Neural crest cell (in vitro differentiated cells): ENCODE data around the gene CLPTM1L. TPM values are rescaled to one million over a fixed set of nuclear protein-coding genes. Genes with fewer than 3 reads are reported as not detected.

Experiments
- DNase-seq: peaks from one replicate; pipeline ENCODE4 v3.0.0; 2021; ENCODE audit warnings: low read depth, mixed read lengths, low spot score
- H3K27ac Mint-ChIP-seq: one replicate; pipeline ENCODE4 v1.8.0; 2021; ENCODE audit warnings: mild to moderate bottlenecking, mixed read lengths; ENCODE audit not compliant: unreplicated experiment
- H3K27me3 Mint-ChIP-seq: 2 replicates; pipeline ENCODE4 v1.8.0; 2021; ENCODE audit warnings: low read depth, mild to moderate bottlenecking, mixed read lengths
- H3K36me3 Mint-ChIP-seq: 2 replicates; pipeline ENCODE4 v1.8.0; 2021; ENCODE audit warnings: low read depth, mild to moderate bottlenecking, mixed read lengths
- H3K4me1 Mint-ChIP-seq: 2 replicates; pipeline ENCODE4 v1.8.0; 2021; ENCODE audit warnings: mixed read lengths
- H3K4me3 Mint-ChIP-seq: one replicate; pipeline ENCODE4 v1.8.0; 2021; ENCODE audit warnings: mild to moderate bottlenecking, mixed read lengths
- H3K9me3 Mint-ChIP-seq: 2 replicates; pipeline ENCODE4 v1.8.0; 2021; ENCODE audit warnings: mixed read lengths
- total RNA-seq: library from RNA; stranded (reverse); gene quantifications from 2 replicates; pipeline ENCODE4 v1.2.1, GENCODE V29; 2021
- TF ChIP-seq, protein P1 (sequence below): fragments of 200-600 bp; sonication (generic); conservative IDR thresholded peaks from 2 replicates; pipeline ENCODE4 v1.5.0; 2021; ENCODE audit warnings: antibody characterized with exemption, mild to moderate bottlenecking

Gene CLPTM1L
- total RNA-seq, 1 donor from 2014 or later, result 103 TPM

DNA sequence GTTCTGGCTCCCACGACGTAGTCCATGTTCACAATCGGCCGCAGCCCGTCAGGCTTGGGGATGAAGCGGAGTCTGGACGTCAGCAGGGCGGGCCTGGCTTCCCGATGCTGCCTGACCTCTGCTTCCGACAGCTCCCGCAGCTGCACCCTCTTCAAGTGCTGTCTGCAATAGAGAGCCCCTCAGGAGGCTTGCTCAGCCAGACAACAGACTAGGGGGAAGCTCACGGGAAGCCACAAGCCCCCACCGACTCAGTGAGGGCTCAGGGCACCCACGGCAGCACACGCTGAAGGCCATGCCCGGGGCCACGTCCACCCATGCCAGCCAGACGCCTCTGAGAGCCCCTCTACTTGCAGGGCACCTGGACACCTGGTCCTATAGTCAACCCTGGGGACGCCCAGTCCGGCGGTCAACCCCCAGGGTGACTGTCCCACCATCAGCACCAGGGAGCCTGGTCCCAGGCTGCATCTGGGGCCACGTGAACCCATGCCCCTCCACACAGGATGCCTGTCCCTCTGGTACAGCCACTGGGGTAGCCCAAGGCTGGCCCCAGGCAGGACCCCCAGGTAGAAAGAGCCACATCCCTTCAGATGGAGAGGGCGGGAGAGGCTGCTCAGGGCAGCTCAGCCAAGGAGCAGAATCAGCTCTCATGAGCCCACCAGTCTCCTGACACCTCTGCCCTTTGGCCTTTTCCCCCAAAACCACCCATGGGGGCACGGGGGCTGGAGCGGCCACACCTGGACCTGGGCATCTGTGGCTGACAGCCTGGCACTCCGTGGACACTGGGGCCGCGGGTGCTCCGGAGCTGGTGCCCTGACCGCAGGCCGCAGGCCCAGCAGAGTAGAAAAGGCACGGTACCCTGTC lies 64.5 kb downstream of the CLPTM1L start:
- no peaks in the 10 kb centered on the region for H3K27me3 Mint-ChIP-seq
- H3K4me1 Mint-ChIP-seq, result no peaks in the 10 kb centered on the region
- H3K9me3 Mint-ChIP-seq, result no peaks in the 10 kb centered on the region
- H3K36me3 Mint-ChIP-seq, result no peaks in the 10 kb centered on the region
- H3K4me3 Mint-ChIP-seq, result no peak overlapping the region
- TF ChIP-seq, protein P1, sequence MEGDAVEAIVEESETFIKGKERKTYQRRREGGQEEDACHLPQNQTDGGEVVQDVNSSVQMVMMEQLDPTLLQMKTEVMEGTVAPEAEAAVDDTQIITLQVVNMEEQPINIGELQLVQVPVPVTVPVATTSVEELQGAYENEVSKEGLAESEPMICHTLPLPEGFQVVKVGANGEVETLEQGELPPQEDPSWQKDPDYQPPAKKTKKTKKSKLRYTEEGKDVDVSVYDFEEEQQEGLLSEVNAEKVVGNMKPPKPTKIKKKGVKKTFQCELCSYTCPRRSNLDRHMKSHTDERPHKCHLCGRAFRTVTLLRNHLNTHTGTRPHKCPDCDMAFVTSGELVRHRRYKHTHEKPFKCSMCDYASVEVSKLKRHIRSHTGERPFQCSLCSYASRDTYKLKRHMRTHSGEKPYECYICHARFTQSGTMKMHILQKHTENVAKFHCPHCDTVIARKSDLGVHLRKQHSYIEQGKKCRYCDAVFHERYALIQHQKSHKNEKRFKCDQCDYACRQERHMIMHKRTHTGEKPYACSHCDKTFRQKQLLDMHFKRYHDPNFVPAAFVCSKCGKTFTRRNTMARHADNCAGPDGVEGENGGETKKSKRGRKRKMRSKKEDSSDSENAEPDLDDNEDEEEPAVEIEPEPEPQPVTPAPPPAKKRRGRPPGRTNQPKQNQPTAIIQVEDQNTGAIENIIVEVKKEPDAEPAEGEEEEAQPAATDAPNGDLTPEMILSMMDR, result no peak
- H3K27ac Mint-ChIP-seq, result no peak overlapping the region
- DNase-seq, result no peak

DNA sequence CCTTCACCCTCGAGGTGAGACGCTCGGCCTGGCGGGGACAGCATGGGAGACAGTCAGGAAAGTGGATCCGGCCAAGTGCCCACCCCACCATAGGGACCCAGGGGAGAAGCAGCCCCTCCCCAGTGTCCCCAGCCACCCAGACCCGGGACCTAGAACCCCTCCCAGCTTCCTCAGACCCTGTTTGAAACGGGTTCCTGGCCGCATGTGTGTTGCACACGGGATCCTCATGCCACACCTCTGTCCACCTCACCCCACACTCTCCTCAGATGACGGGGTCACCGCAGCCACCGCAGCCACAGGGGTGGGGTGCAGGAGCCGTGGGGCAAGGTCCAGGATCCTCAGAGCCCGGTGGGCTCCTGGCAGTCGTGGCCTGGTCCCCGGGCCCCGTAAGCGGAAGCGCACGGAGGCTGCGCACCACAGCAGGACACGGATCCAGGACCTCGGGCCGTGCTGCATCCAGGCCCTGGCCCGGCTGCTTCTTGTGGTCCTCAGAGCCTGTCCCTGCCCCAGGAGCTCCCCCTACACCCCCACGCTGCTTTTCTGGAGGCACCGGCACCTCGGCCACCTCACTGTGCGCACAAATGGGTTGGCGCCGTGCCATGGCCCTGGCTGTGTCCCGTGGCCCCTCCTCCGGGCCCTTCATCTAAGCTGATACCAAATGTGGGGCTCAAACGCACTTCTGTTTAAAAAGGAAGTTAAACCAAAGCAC lies 65.3 kb downstream of the CLPTM1L start:
- TF ChIP-seq, protein P1, result no peak
- no peak overlapping the region for H3K4me3 Mint-ChIP-seq
- H3K36me3 Mint-ChIP-seq, result no peaks in the 10 kb centered on the region
- H3K27me3 Mint-ChIP-seq, result no peaks in the 10 kb centered on the region
- no peaks in the 10 kb centered on the region for H3K9me3 Mint-ChIP-seq
- DNase-seq, result no peak
- no peaks in the 10 kb centered on the region for H3K4me1 Mint-ChIP-seq
- no peak overlapping the region for H3K27ac Mint-ChIP-seq

DNA sequence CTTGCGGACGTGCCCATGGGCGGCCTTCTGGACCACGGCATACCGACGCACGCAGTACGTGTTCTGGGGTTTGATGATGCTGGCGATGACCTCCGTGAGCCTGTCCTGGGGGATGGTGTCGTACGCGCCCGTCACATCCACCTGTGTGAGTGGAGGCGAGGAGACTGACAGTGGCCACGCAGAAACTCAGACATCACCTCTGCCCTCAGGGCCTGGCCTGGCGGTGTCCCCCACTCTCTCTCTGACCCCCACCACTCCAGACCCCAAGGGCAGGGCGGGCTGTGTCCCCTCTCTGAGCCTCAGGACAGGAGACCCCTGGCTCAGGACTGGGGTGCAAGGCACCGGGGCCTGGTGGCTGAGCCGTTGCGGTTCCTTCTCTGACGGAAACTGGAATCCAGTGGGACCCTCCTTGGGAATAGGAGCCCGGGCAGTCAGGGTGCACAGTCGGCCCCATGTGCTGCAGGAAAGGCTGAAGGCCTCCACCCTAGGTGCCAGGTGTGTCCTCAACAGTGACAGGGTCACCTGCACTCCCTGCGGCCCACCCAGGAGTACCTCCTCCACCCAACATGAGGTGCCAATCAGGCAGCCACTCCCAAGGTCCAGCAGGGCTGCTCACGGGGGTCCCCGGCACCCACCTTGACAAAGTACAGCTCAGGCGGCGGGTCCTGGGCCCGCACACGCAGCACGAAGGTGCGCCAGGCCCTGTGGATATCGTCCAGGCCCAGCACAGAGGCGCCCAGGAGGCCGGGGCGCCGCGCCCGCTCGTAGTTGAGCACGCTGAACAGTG lies 66.0 kb downstream of the CLPTM1L start:
- no peak overlapping the region for H3K4me3 Mint-ChIP-seq
- no peaks in the 10 kb centered on the region for H3K9me3 Mint-ChIP-seq
- H3K27ac Mint-ChIP-seq, result no peak overlapping the region
- no peaks in the 10 kb centered on the region for H3K36me3 Mint-ChIP-seq
- H3K4me1 Mint-ChIP-seq, result no peaks in the 10 kb centered on the region
- TF ChIP-seq, protein P1, result no peak
- no peaks in the 10 kb centered on the region for H3K27me3 Mint-ChIP-seq
- DNase-seq, result no peak

GRCh38 chr5:1278216-1278615 lies 66.7 kb downstream of the CLPTM1L start:
- no peaks in the 10 kb centered on the region for H3K9me3 Mint-ChIP-seq
- DNase-seq, result no peak
- H3K36me3 Mint-ChIP-seq, result no peaks in the 10 kb centered on the region
- H3K27ac Mint-ChIP-seq, result peak overlapping the region; percentile 94
- H3K4me1 Mint-ChIP-seq, result no peaks in the 10 kb centered on the region
- H3K4me3 Mint-ChIP-seq, result no peak overlapping the region
- TF ChIP-seq, protein P1, result no peak
- no peaks in the 10 kb centered on the region for H3K27me3 Mint-ChIP-seq

- DNase-seq, result no peak
- TF ChIP-seq, protein P1, result no peak
- H3K4me3 Mint-ChIP-seq, result no peak overlapping the region
- no peaks in the 10 kb centered on the region for H3K4me1 Mint-ChIP-seq
- no peak overlapping the region for H3K27ac Mint-ChIP-seq
- no peaks in the 10 kb centered on the region for H3K9me3 Mint-ChIP-seq
- no peaks in the 10 kb centered on the region for H3K36me3 Mint-ChIP-seq
- H3K27me3 Mint-ChIP-seq, result no peaks in the 10 kb centered on the region
These were observed 67.1 kb downstream of the CLPTM1L start for GRCh38 chr5:1277781-1278180.
